Mesenchymal stem cell (in vitro differentiated cells and primary cell): ENCODE data around the gene RAD17.
"Not testable (repeated sequence)": the region's sequence is repeated elsewhere in the genome, so short reads cannot be mapped to it uniquely, and the experiment has no call there.

ENCODE experiments used
- DNase-seq: peaks from one replicate; pipeline ENCODE4 v3.0.0-alpha.2; 2013
- H2AFZ ChIP-seq: one replicate; pipeline ENCODE4 v1.6.1; 2013; ENCODE audit warnings: low read depth, mild to moderate bottlenecking, control low read depth, inconsistent platforms, low read length, moderate library complexity
- H2AK5ac ChIP-seq: 2 replicates; pipeline ENCODE4 v1.6.1; 2013; ENCODE audit warnings: low read length, moderate library complexity, mild to moderate bottlenecking, inconsistent platforms; ENCODE audit not compliant: severe bottlenecking
- H2BK120ac ChIP-seq: one replicate; pipeline ENCODE4 v1.6.1; 2013; ENCODE audit warnings: low read depth, mild to moderate bottlenecking, inconsistent platforms, low read length, moderate library complexity
- H2BK12ac ChIP-seq, 2 experiments: one replicate each; pipeline ENCODE4 v1.6.1; 2013; ENCODE audit warnings: inconsistent platforms in 2 of 2, low read length in 2 of 2, mild to moderate bottlenecking in 2 of 2, moderate library complexity in 2 of 2, control low read depth in 1 of 2
- H2BK15ac ChIP-seq: one replicate; pipeline ENCODE4 v1.6.1; 2013; ENCODE audit warnings: mild to moderate bottlenecking, low read depth, inconsistent platforms; ENCODE audit not compliant: poor library complexity, severe bottlenecking
- H2BK5ac ChIP-seq: 2 replicates; pipeline ENCODE4 v1.6.1; 2013; ENCODE audit warnings: low read depth, mild to moderate bottlenecking, low read length, control low read depth, inconsistent platforms; ENCODE audit not compliant: poor library complexity, severe bottlenecking
- H3K14ac ChIP-seq, 2 experiments: one replicate each; pipeline ENCODE4 v1.6.1; 2013; ENCODE audit warnings: inconsistent platforms in 2 of 2, low read length in 2 of 2, control low read depth in 1 of 2, mild to moderate bottlenecking in 1 of 2, moderate library complexity in 1 of 2
- H3K18ac ChIP-seq, 2 experiments: one replicate each; pipeline ENCODE4 v1.6.1; 2013; ENCODE audit warnings: inconsistent platforms in 2 of 2, low read length in 2 of 2, control low read depth in 1 of 2, low read depth in 1 of 2, mild to moderate bottlenecking in 1 of 2
- H3K23ac ChIP-seq, 2 experiments: one replicate each; pipeline ENCODE4 v1.6.1; 2013; ENCODE audit warnings: inconsistent platforms in 2 of 2, low read length in 2 of 2, mild to moderate bottlenecking in 2 of 2, moderate library complexity in 2 of 2, control low read depth in 1 of 2
- H3K27ac ChIP-seq: 2 replicates; pipeline ENCODE4 v1.5.1; 2013; ENCODE audit warnings: mild to moderate bottlenecking, moderate library complexity, low read length, control low read depth, inconsistent platforms; ENCODE audit not compliant: poor library complexity, severe bottlenecking
- H3K27me3 ChIP-seq, 2 experiments: 2 replicates each; pipeline versions ENCODE4 v1.6.1 to v1.7.0; 2013; ENCODE audit warnings: low read length in 2 of 2, mild to moderate bottlenecking in 2 of 2, moderate library complexity in 2 of 2, control low read depth in 1 of 2, inconsistent platforms in 1 of 2; ENCODE audit not compliant: control insufficient read depth in 1 of 2, insufficient read depth in 1 of 2
- H3K36me3 ChIP-seq, 2 experiments: 2 replicates each; pipeline versions ENCODE4 v1.6.1 to v1.7.0; 2013; ENCODE audit warnings: low read length in 2 of 2, control low read depth in 1 of 2, inconsistent platforms in 1 of 2, low read depth in 1 of 2, mild to moderate bottlenecking in 1 of 2; ENCODE audit not compliant: insufficient read depth in 2 of 2, control insufficient read depth in 1 of 2
- H3K4ac ChIP-seq, 2 experiments: one replicate each; pipeline ENCODE4 v1.6.1; 2013; ENCODE audit warnings: inconsistent platforms in 2 of 2, low read length in 2 of 2, mild to moderate bottlenecking in 2 of 2, moderate library complexity in 2 of 2, control low read depth in 1 of 2, low read depth in 1 of 2
- H3K4me1 ChIP-seq: 2 replicates; pipeline ENCODE4 v1.6.1; 2013; ENCODE audit warnings: low read depth, low read length, control low read depth; ENCODE audit not compliant: control insufficient read depth, insufficient read depth
- H3K4me2 ChIP-seq: 2 replicates; pipeline ENCODE4 v1.6.1; 2013; ENCODE audit warnings: low read length, mild to moderate bottlenecking, inconsistent platforms; ENCODE audit not compliant: poor library complexity, severe bottlenecking
- H3K4me3 ChIP-seq, 2 experiments: 2 replicates each; pipeline versions ENCODE4 v1.5.1 to v1.7.0; 2013; ENCODE audit warnings: low read length in 2 of 2, mild to moderate bottlenecking in 2 of 2, control low read depth in 1 of 2, low read depth in 1 of 2; ENCODE audit not compliant: insufficient read depth in 1 of 2
- H3K79me1 ChIP-seq: replicated peaks from 2 replicates; pipeline ENCODE4 v1.6.1; 2013; ENCODE audit warnings: mild to moderate bottlenecking, control low read depth, low read length, inconsistent platforms; ENCODE audit not compliant: poor library complexity, severe bottlenecking
- H3K9ac ChIP-seq: 2 replicates; pipeline ENCODE4 v1.7.0; 2013; ENCODE audit warnings: mild to moderate bottlenecking, low read length, moderate library complexity
- H3K9me3 ChIP-seq: 2 replicates; pipeline ENCODE4 v1.7.0; 2013; ENCODE audit warnings: mild to moderate bottlenecking, low read length; ENCODE audit not compliant: control insufficient read depth
- H4K8ac ChIP-seq: one replicate; pipeline ENCODE4 v1.6.1; 2013; ENCODE audit warnings: inconsistent platforms, mild to moderate bottlenecking, low read length, moderate library complexity
- H4K91ac ChIP-seq: one replicate; pipeline ENCODE4 v1.6.1; 2013; ENCODE audit warnings: mild to moderate bottlenecking, low read length, inconsistent platforms
- WGBS: methylation state at CpG from one replicate; pipeline ENCODE4 v1.1.7; 2013; ENCODE audit warnings: mixed read lengths; 5-methylcytosine and 5-hydroxymethylcytosine counted together

RAD17 gene

DNA sequence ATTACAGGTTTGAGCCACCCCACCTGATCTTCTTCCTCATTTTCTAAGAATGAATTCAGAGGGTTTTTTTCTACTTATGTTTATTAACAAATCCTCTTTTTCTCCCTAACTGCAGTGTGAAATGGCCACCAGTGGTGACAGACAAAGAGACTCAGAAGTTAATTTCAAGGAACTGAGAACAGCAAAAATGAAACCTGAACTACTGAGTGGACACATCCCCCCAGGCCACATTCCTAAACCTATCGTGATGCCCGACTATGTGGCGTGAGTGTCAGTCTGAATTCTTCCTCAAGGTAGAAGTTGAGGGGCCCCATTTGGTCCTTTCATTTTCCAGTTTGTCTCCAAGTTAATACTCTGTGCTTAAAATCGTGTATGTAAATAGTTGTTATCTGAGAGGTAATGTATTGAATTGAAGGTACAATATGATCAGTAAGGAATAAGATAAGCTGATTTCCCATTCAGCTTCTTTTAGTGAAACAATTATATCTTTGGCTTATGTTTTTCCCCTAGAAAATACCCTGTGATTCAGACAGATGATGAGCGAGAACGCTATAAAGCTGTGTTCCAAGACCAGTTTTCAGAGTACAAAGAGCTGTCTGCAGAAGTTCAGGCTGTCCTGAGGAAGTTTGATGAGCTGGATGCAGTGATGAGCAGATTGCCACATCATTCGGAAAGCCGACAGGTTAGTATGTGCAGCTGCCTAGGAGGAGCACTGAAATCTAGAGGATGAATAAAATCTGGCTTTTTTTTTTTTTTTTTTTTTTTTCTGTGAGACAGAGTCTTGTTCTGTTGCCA, 63.0 kb downstream of the RAD17 start:
- Histone ChIP-seq H2AK5ac (no peak overlapping the region), H3K18ac (no peak overlapping the region), H3K4ac (no peak overlapping the region), H3K27ac (no peak overlapping the region), H3K9ac (no peak overlapping the region), H3K79me1 (no peaks in the 10 kb centered on the region), H3K36me3 (no peaks in the 10 kb centered on the region), H2BK5ac (no peak overlapping the region), H3K9me3 (no peaks in the 10 kb centered on the region), H3K4me3 (no peak overlapping the region), H4K91ac (no peak overlapping the region), H3K27me3 (no peaks in the 10 kb centered on the region), H3K23ac (no peak overlapping the region), H4K8ac (no peak overlapping the region), H3K14ac (no peak overlapping the region), H3K4me2 (no peak overlapping the region), H2BK120ac (no peak overlapping the region), H2AFZ (no peak overlapping the region), H3K4me1 (no peaks in the 10 kb centered on the region), H2BK12ac (no peak overlapping the region), H2BK15ac (no peak overlapping the region)
- WGBS = 94% methylated on average over 7 of the region's 8 CpGs
- no peak for DNase-seq

DNA sequence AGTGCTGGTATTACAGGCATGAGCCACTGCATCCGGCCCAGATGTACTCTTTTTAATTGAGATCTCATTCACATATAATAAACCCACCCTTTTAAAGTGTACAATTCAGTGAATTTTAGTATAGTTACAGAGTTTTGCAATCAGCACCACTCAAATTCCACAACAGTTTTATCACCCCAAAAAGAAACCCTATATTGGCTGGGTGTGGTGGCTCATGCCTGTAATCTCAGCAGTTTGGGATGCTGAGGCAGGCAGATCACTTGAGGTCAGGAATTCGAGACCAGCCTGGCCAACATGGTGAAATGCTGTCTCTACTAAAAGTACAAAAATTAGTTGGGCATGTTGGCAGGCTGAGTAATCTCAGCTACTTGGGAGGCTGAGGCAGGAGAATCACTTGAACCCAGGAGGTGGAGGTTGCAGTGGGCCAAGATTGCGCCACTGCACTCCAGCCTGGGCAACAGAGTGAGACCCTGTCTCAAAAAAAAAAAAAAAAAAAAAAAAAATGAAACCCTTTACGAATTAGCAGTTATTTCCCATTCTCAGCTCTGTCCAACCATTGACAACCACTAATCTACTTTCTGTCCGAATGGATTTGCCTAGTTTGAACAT, 65.8 kb downstream of the RAD17 start:
- H3K36me3 ChIP-seq, H3K9me3 ChIP-seq, H2AFZ ChIP-seq, H3K23ac ChIP-seq, H4K8ac ChIP-seq, H3K4me2 ChIP-seq, H3K79me1 ChIP-seq, H2AK5ac ChIP-seq, DNase-seq, H3K14ac ChIP-seq, H3K27me3 ChIP-seq, H2BK12ac ChIP-seq, H3K4me1 ChIP-seq, H2BK15ac ChIP-seq, H3K9ac ChIP-seq, H2BK5ac ChIP-seq, H4K91ac ChIP-seq, H3K18ac ChIP-seq, H3K27ac ChIP-seq, H2BK120ac ChIP-seq, H3K4me3 ChIP-seq, H3K4ac ChIP-seq: not testable (repeated sequence)
- 94% methylated on average over 4 of the region's 5 CpGs for WGBS

DNA sequence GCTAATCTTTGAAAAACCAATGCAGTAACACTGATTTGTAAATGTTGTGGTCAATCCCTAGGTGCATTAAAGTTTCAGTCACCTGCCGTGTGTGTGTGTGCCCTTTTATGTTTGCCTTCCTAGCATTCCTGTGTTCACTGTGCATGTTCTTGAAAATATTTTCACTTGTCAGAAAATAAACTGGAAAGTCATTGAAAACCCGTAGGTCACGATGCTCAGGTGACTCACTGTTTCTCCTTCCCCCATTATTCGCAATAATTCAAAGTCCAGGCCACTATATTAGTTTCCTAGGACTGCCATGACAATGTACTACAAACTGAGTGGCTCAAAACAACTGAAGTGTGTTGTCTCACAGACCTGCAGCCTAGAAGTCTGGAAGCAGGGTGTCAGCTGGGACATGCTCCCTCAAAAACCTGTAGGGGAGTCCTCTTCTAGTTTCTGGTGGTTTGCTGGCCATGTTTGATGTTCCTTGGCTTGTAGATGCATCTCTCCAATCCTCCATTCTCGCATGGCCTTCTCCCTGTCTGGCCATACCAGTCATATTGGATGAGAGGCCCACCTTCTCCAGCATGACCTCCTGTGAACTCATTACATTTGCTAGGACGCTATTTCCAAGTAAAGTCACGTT, 74.6 kb downstream of the RAD17 start:
- no peak overlapping the region for H3K4me2 ChIP-seq
- H3K27me3 ChIP-seq = no peaks in the 10 kb centered on the region
- no peak overlapping the region for H3K14ac ChIP-seq
- no peak overlapping the region for H3K18ac ChIP-seq
- WGBS = 93% methylated on average over 5 of the region's 7 CpGs
- H4K8ac ChIP-seq = no peak overlapping the region
- no peak overlapping the region for H3K9ac ChIP-seq
- H3K36me3 ChIP-seq = no peaks in the 10 kb centered on the region
- H3K4me1 ChIP-seq = peaks cover 3% of the 10 kb centered on the region
- no peak overlapping the region for H4K91ac ChIP-seq
- no peaks in the 10 kb centered on the region for H3K79me1 ChIP-seq
- H3K4ac ChIP-seq = no peak overlapping the region
- no peak overlapping the region for H2BK120ac ChIP-seq
- DNase-seq = no peak
- H2BK5ac ChIP-seq = no peak overlapping the region
- H3K27ac ChIP-seq = no peak overlapping the region
- H2BK12ac ChIP-seq = no peak overlapping the region
- no peak overlapping the region for H2AK5ac ChIP-seq
- H2BK15ac ChIP-seq = no peak overlapping the region
- no peaks in the 10 kb centered on the region for H3K9me3 ChIP-seq
- H3K4me3 ChIP-seq = no peak overlapping the region
- no peak overlapping the region for H2AFZ ChIP-seq
- H3K23ac ChIP-seq = no peak overlapping the region

DNA sequence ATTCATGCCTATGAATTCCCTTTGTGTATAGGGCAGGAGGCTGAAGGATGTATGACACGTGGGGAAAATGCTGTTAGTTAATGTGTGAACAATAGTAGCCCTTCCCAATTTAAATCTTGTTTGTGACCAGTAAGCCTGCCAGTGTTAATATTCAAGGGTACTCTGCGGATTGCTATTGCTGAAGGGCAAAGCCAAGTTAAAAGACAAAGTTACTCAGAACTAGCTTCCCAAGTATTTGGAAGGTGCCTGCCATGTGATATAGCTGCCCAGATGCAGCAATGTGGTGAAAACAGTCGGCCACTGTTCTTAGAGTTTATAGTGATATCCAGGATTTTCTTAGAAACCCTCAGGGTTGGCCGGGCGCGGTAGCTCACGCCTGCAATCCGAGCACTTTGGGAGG, 79.9 kb downstream of the RAD17 start:
- Histone ChIP-seq H4K91ac (no peak overlapping the region), H2BK12ac (no peak overlapping the region), H3K4me2 (no peak overlapping the region), H3K23ac (no peak overlapping the region), H4K8ac (no peak overlapping the region), H3K9ac (no peak overlapping the region), H2AK5ac (no peak overlapping the region), H3K4ac (no peak overlapping the region), H3K27ac (no peak overlapping the region), H3K18ac (no peak overlapping the region), H3K4me1 (peaks cover under 1% of the 10 kb centered on the region), H2BK15ac (no peak overlapping the region), H3K79me1 (no peaks in the 10 kb centered on the region), H3K27me3 (no peaks in the 10 kb centered on the region), H2AFZ (no peak overlapping the region), H2BK120ac (no peak overlapping the region), H3K36me3 (no peaks in the 10 kb centered on the region), H3K4me3 (no peak overlapping the region), H3K9me3 (no peaks in the 10 kb centered on the region), H2BK5ac (no peak overlapping the region), H3K14ac (no peak overlapping the region)
- WGBS = 98% methylated on average over 8 of the region's 8 CpGs
- DNase-seq = no peak
